SU-DHL-6 (cell line): Measurements from ENCODE around the gene DCC.

Source experiments
- EZH2phosphoT487 ChIP-seq: fragments of 200-600 bp; sonication (generic), shearing (Covaris generic); conservative IDR thresholded peaks from 2 replicates; pipeline ENCODE4 v1.6.1; 2018; ENCODE audit warnings: mild to moderate bottlenecking, antibody characterized with exemption, low read length, moderate library complexity, mixed read lengths
- TF ChIP-seq, protein P1 (sequence below): fragments of 200-600 bp; sonication (generic); IDR thresholded peaks from one replicate; pipeline ENCODE4 v1.5.1; 2017; ENCODE audit warnings: antibody characterized with exemption, mild to moderate bottlenecking, low read length, moderate library complexity; ENCODE audit not compliant: insufficient read depth, poor library complexity, severe bottlenecking

DNA sequence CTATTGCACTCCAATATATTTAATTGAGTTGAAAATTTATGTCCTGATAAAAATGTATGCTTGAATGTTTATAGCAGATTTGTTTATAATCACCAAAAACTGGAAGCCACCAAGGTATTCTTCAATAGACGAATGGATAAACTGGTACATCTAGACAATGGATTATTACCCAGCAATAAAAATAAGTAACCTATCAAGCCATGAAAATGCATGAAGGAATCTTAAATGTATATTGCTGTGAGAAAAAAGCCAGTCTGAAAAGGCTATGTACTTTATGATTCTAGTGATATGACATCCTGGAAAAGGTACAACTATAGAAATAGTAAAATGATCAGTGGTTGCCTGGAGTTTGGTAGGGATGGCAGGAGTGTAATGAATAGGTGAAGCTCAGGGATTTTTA is 580.7 kb downstream of the DCC start:
- TF ChIP-seq, protein P1, sequence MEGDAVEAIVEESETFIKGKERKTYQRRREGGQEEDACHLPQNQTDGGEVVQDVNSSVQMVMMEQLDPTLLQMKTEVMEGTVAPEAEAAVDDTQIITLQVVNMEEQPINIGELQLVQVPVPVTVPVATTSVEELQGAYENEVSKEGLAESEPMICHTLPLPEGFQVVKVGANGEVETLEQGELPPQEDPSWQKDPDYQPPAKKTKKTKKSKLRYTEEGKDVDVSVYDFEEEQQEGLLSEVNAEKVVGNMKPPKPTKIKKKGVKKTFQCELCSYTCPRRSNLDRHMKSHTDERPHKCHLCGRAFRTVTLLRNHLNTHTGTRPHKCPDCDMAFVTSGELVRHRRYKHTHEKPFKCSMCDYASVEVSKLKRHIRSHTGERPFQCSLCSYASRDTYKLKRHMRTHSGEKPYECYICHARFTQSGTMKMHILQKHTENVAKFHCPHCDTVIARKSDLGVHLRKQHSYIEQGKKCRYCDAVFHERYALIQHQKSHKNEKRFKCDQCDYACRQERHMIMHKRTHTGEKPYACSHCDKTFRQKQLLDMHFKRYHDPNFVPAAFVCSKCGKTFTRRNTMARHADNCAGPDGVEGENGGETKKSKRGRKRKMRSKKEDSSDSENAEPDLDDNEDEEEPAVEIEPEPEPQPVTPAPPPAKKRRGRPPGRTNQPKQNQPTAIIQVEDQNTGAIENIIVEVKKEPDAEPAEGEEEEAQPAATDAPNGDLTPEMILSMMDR = no peak
- TF ChIP-seq EZH2phosphoT487 = no peak
